C1 segment of cervical spinal cord (tissue), 14 donors: ENCODE results near the gene PILRA.
"Not testable (repeated sequence)": the region's sequence is repeated elsewhere in the genome, so short reads cannot be mapped to it uniquely, and the experiment has no call there.

Experiments used
- DNase-seq, 14 donors: peaks; one replicate each; lab custom pipeline; 2025; lab: John Stamatoyannopoulos, UW

Gene PILRA

DNA sequence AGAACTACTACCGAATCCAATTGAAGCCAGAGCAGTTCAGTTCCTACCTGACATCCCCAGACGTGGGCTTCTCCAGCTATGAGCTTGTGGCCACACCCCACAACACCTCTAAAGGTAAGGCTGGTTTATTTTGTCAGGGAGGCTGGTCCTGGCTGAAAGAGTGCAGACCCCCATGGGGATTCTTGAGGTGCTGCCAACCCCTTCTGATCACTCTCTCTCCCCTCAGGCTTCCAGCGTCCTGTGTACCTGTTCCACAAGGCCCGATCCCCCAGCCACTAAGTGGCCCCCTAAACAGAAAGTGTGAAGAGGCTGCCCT is 59.9 kb downstream of the PILRA start:
- DNase-seq = no peak

DNA sequence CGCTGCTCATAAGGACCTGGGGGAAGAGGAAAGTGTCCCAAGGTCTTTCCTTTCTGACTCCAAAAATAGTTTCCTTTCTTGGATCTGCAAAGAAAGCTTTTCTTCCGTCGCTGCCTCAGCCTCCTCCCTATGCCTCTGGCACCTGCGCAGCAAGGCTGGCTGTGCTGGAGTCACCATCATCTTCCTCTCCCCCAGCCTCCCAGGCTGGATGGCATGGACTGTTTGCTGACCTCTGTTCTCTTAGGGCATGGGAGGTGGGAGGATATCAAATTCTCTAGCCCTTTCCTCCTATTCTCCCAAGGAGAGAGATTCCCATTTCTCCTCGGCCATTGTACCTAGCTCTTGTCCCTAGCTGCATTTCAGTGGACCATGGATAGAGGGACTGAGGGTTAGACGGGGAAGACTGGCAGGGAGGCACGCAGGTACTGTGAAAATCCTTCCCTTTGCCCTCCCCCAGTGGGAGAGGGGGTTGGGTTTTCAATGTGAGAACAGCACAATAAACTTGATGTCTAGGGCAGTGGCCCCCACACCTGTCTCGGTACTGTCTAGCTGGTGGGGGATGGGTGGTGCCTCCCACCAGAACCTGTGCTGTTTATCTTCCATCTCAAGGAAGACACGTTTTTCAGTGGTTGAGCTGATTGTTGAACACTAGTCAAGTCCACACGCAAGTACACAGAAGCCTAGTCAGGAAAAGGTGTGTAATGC is 60.5 kb downstream of the PILRA start:
- no peak for DNase-seq

DNA sequence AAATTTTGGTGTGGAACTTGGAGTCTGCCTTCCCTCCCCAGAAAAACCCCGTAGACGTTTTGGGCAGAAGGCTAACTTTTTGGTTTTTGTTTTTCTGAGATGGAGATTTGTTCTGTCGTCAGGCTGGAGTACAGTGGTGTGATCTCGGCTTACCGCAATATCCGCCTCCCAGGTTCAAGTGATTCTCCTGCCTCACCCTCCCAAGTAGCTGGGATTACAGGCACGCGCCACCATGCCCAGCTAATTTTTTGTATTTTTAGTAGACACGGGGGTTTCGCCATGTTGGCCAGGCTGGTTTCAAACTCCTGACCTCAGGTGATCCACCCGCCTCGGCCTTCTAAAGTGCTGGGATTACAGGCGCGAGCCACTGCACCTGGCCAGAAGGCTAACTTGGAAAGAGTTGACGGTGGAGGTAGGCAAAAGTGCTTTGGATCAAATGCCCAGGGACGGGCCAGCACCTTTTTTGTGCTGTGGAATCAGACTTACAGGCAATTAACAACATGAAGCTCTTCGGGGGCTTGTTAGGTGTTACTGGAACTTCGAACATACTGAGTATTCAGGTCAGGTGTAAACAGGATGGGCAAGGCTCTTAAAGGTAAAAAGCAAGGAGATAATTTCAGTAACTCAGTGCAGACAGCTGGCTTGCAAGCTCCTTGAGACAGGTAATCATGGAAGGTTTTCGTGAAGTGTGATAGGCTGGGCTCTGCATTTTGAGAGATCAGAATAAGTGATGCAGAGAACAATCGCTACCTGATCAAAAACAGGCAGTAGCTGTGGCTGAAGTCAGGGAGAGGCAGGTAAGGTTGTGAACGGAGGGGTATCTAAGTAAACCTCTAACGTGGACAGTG is 61.2 kb downstream of the PILRA start:
- DNase-seq = no peak

DNA sequence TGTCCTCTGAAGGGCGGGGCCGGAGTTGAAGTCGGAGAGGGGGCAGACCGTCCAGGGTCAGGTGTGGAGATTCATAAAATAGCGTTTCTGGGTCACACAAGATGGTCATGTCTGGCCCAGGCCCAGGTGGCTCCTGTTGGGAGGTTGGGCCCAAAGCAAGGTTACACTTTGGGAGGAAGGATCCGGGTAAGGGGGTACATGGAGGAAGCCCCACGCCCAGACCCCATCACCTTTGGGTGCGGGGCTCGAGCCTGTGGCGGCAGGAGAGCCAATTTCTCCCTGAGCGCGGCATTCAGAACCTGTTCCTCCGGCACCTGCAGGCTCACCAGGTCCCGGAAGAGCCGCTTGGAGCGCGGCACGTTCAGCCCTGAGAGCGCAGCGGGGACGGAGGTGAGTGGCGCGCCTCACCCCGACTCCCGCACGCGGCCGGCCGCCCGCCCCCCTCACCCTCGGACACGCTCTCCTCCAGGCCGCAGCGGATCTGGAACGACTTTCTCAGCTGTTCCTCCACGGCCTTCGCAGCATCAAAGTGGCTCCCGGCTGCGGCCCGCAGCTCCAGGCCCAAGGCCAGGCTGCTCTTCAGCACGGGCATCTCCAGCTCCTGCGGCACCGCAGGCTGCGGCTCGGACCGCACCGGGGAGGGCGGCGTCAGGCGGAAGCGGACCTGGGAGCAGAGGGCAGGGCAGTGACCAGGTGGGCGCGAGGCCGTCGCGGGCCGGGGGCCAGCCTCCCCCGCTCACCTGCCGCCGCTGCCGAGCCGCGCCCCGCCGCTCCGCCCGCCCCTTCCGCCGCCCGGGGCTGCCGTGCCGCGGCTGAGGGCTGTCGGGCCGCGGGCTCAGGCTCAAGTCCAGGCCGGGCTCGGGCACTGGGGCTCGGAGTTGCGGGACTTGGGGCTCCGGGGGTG is 62.4 kb downstream of the PILRA start:
- peak in 6 of 14 donors; percentile 26 to 64 (median 55) for DNase-seq

DNA sequence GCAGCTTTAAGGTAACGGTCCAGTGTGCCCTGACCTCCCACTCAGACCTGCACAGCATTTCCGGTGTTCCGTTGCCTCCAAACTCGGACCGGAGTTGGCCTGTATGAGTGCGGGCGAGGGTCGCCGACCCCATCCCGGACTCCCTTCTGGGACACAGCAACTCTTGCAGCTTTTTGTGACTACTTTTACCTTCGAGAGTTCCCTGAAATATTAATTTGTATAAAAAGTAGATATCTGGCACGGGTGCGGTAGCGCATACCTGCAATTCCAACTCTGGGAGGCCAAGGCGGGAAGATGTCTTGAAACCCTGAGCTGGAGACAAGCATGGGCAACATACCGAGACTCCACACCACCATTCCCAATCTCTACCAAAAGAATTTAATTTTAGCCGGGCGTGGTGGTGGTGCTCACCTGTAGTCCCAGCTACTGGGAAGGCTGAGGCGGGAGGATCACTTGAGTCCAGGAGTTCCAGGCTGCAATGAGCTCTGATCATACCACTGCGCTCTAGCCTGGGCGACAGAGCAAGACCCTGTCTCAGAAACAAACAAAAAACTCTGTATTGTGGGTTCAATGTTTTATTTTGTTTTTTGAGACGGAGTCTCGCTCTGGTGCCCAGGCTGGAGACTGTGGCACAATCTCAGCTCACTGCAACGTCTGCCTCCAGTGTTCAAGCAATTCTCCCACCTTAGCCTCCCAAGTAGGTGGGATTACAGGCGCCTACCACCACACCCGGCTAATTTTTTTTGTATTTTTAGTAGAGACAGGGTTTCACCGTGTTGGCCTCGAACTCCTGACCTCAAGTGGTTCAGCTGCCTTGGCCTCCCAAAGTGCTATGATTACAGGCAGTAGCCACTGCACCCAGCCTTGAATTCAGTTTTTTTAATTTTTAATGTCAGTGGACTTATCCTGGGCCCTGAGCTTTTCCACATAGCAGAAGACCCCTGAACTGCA is 64.1 kb downstream of the PILRA start:
- DNase-seq = no peak

DNA sequence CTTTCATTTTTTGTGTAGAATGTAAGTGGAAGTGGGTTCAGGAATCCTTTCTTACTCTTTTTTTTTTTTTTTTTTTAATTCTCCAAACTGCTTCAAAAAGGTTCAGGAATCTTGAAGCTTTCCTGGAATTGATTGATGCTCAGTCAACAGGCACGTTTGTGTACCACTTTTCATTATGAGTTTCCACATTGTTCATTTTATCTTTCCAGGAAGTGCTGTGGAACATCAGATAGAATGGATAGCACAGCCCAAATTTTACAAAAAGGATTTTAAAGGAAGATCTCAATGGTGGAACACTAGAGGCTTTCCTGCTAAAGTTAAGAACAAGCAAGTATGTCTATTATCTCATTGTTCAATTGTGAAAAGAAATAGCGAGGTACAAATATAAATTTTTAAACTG is 64.9 kb downstream of the PILRA start:
- no peak for DNase-seq

DNA sequence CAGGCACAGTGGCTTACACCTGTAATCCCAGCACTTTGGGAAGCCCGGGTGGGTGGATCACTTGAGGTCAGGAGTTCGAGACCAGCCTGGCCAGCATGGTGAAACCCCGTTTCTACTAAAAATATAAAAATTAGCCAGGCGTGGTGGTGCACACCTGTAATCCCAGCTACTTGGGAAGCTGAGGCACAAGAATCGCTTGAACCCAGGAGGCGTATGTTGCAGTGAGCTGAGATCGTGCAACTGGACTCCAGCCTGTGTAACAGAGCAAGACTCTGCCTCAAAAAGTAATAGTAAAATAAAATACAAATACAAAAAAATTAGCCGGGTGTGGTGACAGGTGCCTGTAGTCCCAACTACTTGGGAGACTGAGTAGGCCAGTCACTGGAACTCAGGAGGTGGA is 65.4 kb downstream of the PILRA start:
- not testable (repeated sequence) for DNase-seq

DNA sequence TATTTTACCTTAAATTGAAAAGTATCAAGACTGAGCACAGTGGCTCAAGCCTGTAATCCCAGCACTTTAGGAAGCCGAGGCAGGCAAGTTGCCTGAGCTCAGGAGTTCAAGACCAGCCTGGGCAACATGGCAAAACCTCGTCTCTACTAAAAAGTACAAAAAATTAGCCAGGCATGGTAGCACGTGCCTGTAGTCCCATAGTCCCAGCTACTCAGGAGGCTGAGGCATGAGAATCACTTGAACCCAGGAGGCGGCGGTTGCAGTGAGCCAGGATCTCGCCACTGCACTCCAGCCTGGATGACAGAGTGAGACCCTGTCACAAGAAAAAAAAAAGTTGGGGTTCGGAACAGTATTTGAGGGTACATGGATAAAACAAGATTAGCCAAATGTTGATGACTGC is 66.0 kb downstream of the PILRA start:
- DNase-seq = not testable (repeated sequence)

DNA sequence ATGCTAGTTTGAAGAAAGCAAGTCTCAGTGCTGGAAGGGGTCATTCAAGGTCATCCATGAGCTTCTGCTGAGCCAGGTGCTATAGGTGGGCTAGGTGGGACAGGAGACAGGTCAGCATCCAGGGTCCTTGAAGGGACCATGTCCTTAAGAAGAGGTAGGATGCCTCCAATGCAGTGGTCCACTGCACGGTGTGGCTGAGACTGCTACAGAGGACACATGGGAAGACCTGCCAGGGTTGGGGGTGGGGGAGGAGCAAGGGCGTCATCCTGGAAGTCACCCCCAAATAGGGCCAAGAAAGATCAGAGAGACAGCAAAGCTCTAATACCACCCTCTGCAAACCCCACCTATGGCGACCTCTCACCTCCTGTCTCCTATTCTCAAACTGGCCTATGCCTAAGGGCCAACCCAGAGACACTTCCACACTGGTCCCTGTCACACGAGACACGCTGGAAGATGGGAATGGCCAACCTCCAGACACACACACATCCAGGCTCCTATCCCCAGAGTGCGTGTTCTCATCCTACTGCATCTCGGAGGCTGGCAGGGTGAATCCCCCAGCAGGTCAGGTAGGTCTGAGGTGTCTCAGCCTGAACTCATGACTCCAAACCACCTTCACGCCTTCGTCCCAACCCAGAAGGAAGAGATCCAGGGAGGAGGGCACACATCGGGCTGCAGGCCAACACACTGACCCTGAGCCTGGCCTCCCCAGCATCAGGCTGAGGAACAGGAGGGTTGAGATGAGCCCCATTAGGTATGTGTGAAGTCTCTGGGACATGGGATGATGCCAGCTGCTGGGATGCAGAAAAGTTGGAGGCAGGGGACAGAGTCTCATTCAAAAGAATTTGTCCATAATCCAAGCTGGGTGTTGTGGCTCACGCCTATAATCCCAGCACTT is 68.6 kb downstream of the PILRA start:
- no peak for DNase-seq

DNA sequence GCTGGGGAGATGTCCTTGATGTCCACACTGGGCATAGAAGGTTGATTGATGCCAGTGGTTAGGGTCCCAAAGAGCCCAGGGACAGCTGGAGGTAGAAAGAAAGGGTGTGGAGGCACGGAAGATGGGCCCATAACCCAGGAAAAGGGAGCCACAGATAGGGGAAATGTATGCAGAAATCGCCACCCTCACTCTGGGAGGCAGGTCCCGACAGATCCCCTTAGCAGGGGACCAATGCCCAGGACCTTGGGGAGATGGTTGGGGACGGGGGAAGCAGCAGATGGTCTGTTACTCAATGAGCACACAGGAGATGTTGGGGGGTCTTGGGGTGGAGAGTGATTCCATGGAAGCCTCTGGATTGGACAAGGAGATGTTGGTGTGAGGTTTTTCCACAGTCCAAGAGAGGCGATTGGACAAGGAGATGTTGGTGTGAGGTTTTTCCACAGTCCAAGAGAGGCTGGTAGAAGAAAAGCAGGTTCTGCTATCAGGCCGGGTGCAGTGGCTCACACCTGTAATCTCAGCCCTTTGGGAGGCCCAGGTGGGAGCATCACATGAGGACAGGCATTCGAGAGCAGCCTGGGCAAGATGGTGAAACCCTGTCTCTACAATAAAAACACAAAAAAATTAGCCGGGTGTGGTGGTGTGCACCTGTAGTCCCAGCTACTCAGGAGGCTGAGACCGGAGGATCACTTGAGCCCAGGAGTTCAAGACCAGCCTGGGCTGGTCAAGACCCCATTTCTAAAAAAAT is 70.0 kb downstream of the PILRA start:
- DNase-seq = no peak

DNA sequence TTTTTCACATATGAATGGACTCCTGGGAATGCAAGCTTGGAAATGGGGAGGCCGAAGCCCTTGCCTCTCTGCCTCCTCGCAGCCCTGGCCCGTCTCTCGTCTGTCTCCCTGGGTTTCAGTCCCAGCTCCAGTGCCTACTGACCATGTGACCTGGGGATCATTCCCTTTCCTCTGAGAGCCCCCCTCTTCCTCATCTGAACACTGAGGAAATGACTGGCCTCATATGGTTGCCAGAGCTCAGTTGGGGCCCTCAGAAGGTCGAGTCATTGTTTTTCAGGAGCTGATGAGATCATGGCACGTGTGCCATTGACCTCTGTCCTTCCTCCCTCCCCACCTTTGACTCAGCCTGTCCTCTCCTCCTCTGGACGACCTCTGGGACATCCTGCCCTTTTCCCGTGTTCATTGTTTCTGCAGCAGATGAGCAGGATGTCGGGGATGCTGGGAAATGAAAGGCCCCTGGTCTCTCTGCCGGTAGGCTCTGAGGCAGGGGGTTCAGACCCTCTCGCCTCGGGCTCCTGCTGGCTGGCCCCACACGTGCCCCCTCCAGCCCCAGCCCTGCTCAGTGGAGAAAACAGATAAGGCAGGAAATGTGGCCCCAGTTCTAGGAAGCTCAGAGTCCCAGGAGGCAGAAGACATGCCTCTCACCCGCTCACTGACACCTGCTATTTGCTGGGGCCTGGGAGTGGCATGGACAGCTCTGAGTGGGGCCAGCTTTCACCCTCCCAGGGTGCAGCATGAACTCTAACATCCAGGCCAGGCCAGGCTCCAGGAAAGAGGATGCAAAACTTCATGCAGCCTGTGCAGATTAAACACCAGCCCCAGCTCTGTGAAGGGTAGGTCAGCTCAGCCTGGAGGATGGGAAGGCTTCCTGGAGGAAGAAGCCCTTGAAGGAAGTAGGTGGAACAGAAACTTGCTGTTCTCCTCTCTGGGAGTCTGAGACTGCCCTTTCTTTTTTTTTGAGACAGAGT is 71.3 kb downstream of the PILRA start:
- DNase-seq = peak in 1 of 14 donors; percentile 30

DNA sequence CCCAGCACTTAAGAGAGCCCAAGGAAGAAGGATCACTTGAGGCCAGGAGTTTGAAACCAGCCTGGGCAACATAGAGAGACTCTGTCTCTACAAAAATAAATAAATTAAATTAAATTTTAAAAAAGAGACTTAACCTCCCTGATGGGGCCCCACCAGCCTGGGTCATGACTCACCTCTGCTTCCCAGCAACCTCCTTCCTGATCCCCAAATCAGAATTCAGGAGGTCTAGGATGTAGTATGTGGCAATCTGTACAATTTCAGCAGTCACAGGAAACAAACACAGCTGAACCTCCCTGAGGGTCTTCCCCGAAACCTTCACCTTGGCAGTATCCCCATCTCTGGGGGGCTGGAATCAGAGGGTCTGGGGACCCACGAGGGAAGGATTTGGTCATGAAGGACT is 72.8 kb downstream of the PILRA start:
- no peak for DNase-seq

DNA sequence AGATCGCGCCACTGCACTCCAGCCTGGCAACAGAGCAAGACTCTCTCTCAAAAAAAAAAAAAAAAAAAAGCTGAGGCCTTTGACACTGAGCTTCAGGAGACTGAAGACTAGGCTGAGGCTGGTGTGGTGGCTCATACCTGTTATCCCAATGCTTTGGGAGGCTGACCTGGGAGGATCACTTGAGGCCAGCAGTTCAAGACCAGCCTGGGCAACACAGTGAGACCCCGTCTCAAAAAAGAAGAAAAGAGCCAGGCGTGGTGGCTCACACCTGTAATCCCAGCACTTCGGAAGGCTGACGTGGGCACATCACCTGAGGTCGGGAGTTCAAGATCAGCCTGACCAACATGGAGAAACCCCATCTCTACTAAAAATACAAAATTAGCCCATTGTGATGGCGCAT is 74.1 kb downstream of the PILRA start:
- DNase-seq = not testable (repeated sequence)

DNA sequence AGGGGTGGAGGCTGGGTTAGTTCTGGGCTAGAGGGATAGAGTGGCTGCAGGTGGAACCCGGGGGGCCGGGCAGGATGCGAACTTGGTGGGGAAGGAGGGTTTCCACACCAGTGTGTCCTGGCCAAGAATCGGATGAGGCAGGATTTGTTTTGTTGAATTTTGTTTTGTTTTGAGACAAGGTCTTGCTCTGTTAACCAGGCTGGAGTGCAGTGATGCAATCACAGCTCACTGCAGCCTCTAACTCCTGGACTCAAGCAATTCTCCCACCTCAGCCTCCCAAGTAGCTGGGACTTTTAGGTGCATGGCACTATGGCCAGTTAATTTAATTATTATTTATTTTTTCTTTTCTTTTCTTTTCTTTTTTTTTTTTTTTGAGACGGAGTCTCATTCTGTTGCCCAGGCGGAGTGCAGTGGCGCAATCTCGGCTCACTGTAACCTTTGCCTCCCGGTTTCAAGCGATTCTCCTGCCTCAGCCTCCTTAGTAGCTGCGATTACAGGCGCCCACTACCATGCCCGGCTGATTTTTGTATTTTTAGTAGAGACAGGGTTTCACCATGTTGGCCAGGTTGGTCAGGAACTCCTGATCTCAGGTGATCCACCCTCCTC is 76.0 kb downstream of the PILRA start:
- DNase-seq = no peak
